NCI-H1092 (cell line): Measurements from ENCODE around the gene CRTAC1.

Source experiments
- DNase-seq: peaks from one replicate; lab custom pipeline; 2025; lab: John Stamatoyannopoulos, UW

The CRTAC1 gene

GRCh38 chr10:97898429-97898828 lies 132.0 kb downstream of the CRTAC1 start:
- DNase-seq = no peak

- DNase-seq = no peak
Measured at GRCh38 chr10:97896756-97897358, 133.6 kb downstream of the CRTAC1 start.

GRCh38 chr10:97895915-97896314 lies 134.5 kb downstream of the CRTAC1 start:
- DNase-seq = no peak

GRCh38 chr10:97895084-97895483 lies 135.3 kb downstream of the CRTAC1 start:
- no peak for DNase-seq

- no peak for DNase-seq
Measured at GRCh38 chr10:97894092-97894491, 136.3 kb downstream of the CRTAC1 start.

- DNase-seq = no peak
Measured at GRCh38 chr10:97892939-97893338, 137.5 kb downstream of the CRTAC1 start.

GRCh38 chr10:97892506-97892905 lies 137.9 kb downstream of the CRTAC1 start:
- DNase-seq = no peak

- DNase-seq = no peak
Measured at GRCh38 chr10:97891497-97892167, 138.8 kb downstream of the CRTAC1 start.

- DNase-seq = no peak
Measured at GRCh38 chr10:97889461-97890265, 140.8 kb downstream of the CRTAC1 start.

GRCh38 chr10:97888641-97889262 lies 141.7 kb downstream of the CRTAC1 start:
- no peak for DNase-seq

- DNase-seq = no peak
Measured at GRCh38 chr10:97888134-97888533, 142.3 kb downstream of the CRTAC1 start.

GRCh38 chr10:97887399-97887798 lies 143.0 kb downstream of the CRTAC1 start:
- no peak for DNase-seq

GRCh38 chr10:97886286-97886685 lies 144.1 kb downstream of the CRTAC1 start:
- DNase-seq = no peak

GRCh38 chr10:97883092-97883485 lies 147.3 kb downstream of the CRTAC1 start:
- DNase-seq = no peak

- DNase-seq = no peak
Measured at GRCh38 chr10:97882142-97883091, 148.0 kb downstream of the CRTAC1 start.

GRCh38 chr10:97880109-97880508 lies 150.3 kb downstream of the CRTAC1 start:
- DNase-seq = no peak

GRCh38 chr10:97879241-97879640 lies 151.2 kb downstream of the CRTAC1 start:
- no peak for DNase-seq

GRCh38 chr10:97876402-97876801 lies 154.0 kb downstream of the CRTAC1 start:
- no peak for DNase-seq

GRCh38 chr10:97875391-97875790 lies 155.0 kb downstream of the CRTAC1 start:
- no peak for DNase-seq

GRCh38 chr10:97874332-97874731 lies 156.1 kb downstream of the CRTAC1 start:
- no peak for DNase-seq

GRCh38 chr10:97873569-97873968 lies 156.9 kb downstream of the CRTAC1 start:
- DNase-seq = no peak

GRCh38 chr10:97870990-97871389 lies 159.4 kb downstream of the CRTAC1 start:
- no peak for DNase-seq
